ENCODE measurements around the gene MAK. TPM values are rescaled to one million over a fixed set of nuclear protein-coding genes. Genes with fewer than 3 reads are reported as not detected.

The MAK gene
- total RNA-seq, 1 donor = under 0.01 TPM

Small RNA genes within 50 kb of the gene (small RNA-seq; reads per million reads assigned to genes)
- not detected for gene RNA5SP203

Other genes starting within 250 kb of the MAK start
- gene C6orf52, start 143.9 kb downstream of the MAK start, total RNA-seq = not detected in 2 replicates
- 17.7 and 18.3 TPM in 2 replicates for gene PAK1IP1, start 143.6 kb downstream of the MAK start, total RNA-seq
- 131 and 155 TPM in 2 replicates for gene TMEM14C, start 115.5 kb downstream of the MAK start, total RNA-seq
- 64.1 and 73.1 TPM in 2 replicates for gene TMEM14B, start 90.7 kb downstream of the MAK start, total RNA-seq
- gene GCM2, start 43.5 kb upstream of the MAK start, total RNA-seq = not detected in 2 replicates
- gene SYCP2L, start 48.5 kb upstream of the MAK start, total RNA-seq = 0.36 TPM in 1 of 2 replicates, not detected in the other
- under 0.01 and 0.29 TPM in 2 replicates for gene ELOVL2, start 205.8 kb upstream of the MAK start, total RNA-seq